ENCODE data around the gene SPATA2L.

SPATA2L gene

DNA sequence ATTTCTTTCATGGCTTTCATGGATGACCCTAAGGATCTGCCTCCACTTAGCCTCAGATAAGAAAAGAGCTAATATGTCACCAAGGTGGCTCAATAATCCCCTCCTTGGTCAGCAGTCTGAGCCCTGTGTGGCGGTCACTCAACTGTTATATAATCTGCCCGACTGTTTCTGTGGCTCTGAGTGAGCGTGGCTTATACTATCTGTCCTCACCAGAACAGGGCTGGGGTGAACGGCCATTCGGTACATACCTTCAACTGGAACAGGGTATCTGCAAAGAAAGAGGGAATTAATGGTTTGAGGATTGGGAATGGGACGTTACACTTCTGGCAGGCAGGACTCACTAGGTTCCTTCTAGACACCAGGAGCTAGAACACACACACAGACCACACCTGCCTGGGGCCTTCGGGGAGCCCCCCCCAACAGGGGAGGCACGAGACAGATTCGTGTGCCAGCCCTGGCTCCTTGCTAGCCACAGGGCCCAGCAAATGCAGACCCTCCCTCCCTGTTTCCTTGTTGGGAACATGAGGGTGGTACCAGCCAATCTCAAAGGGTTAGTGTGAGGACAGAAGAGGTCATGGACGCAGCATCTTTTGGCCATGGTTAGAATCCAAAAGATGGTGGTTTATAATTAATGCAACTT, 47.7 kb downstream of the SPATA2L start:
- no peak for DNase-seq

GRCh38 chr16:89651584-89651983, 49.9 kb downstream of the SPATA2L start:
- no peak for DNase-seq

DNA sequence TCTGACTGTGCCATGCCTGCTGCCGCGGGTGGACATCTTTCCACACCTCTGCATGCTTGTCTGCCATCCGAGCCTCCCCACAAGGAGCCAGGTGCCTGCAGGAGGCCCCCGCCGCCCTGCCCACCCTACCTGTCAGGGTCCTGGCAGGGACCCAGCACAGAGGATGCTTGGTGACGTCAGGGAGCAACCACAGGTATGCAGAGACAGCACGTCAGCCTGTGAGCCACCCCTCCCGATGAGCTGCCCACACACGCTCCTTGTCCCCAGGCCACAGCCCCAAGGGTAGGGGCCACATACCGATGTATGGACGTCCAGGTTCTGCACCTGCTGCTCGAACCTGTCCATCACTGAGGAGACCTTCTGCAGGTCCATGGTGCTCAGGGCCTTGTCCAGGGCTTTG, 54.6 kb downstream of the SPATA2L start:
- no peak for DNase-seq

Data from NCI-H524 treated with DMSO at 0.1 percent for 48 hours (cell line).